Psoas muscle (tissue), 8 donors: ENCODE results near the gene MPRIP. TPM values are rescaled to one million over a fixed set of nuclear protein-coding genes. Genes with fewer than 3 reads are reported as not detected.

Source experiments
- ATAC-seq, 4 donors: fragments of 200-7000 bp; cut with Tn5 transposase; one replicate each; pipeline ENCODE4 v1.9.1; 2020; ENCODE audit warnings: moderate library complexity in 3 of 4, mild to moderate bottlenecking in 2 of 4
- DNase-seq, 2 donors: peaks; one replicate each; pipeline ENCODE4 v3.0.0-alpha.2; 2020
- H3K27ac ChIP-seq: fragments of 200-600 bp; one replicate; pipeline ENCODE4 v1.8.0; 2022
- H3K27me3 ChIP-seq, 3 donors: fragments of 200-600 bp in 1 of 3; one replicate each; pipeline versions ENCODE4 v1.6.1 to v1.8.0; 2013 to 2022; ENCODE audit warnings: low read length in 2 of 3, mild to moderate bottlenecking in 2 of 3, moderate library complexity in 1 of 3; ENCODE audit not compliant: insufficient read depth in 3 of 3
- H3K36me3 ChIP-seq, 2 donors: fragments of 200-600 bp in 1 of 2; one replicate each; pipeline versions ENCODE4 v1.6.1 to v1.8.0; 2013 to 2022; ENCODE audit warnings: low read depth in 1 of 2, mild to moderate bottlenecking in 1 of 2, moderate library complexity in 1 of 2; ENCODE audit not compliant: insufficient read depth in 1 of 2
- H3K4me1 ChIP-seq: fragments of 200-600 bp; one replicate; pipeline ENCODE4 v1.8.0; 2022
- H3K4me3 ChIP-seq: fragments of 200-600 bp; one replicate; pipeline ENCODE4 v1.8.0; 2022; ENCODE audit warnings: mild to moderate bottlenecking
- H3K9me3 ChIP-seq: fragments of 200-600 bp; one replicate; pipeline ENCODE4 v1.8.0; 2022
- CTCF ChIP-seq: fragments of 200-600 bp; IDR thresholded peaks from one replicate; pipeline ENCODE4 v1.8.0; 2022; ENCODE audit warnings: antibody characterized with exemption
- WGBS, 3 donors: extraction: QIAGEN DNeasy Blood & Tissue Kit; methylation state at CpG; one replicate each; pipeline versions ENCODE4 v1.1.6 to v1.1.7; 2013; 5-methylcytosine and 5-hydroxymethylcytosine counted together
- intact Hi-C, 2 donors: fragments of 100-400 bp; cut with DNase I; formaldehyde crosslinking; loops; one replicate each; pipeline versions ENCODE4 v1.11.0 to v1.14.2; 2022
- polyA plus RNA-seq, 3 donors: library from polyadenylated mRNA; stranded (reverse); fragments of 200-250 nt; gene quantifications; one replicate each; pipeline ENCODE4 v1.2.3, GENCODE V29; 2013
- total RNA-seq, 4 donors: library from RNA; stranded (reverse); fragmentation: NEBNext Ultra II Directional in 2 of 4; extraction: Animal tissue kit (Norgen Biotek cat#: 25700) in 2 of 4; gene quantifications; one replicate each; pipeline versions ENCODE4 v1.2.1 to v1.2.4, GENCODE V29; 2021 to 2023
- donor health status: healthy with polysubstance abuse.
- donor health status: DM: no; HTN: no; CAD: no; lungs with moderate emphysema.
- donor health status: Bipolar disorder and iron deficiency.
- donor health status: healthy.
- donor health status: DM: yes; HTN: yes; CAD: no.
- donor health status: DM: no; HTN: no; CAD: no.
- donor health status: DM: no; HTN: no; CAD: no.
- donor health status: DM: yes; HTN: yes; CAD: no.

Gene MPRIP
- total and polyA plus RNA-seq, 7 donors = 142 to 322 (median 244) TPM

- Histone ChIP-seq H3K27me3 (no peaks in the 10 kb centered on the region), H3K9me3 (no peaks in the 10 kb centered on the region), H3K36me3 (peaks cover 0 to 14% of the 10 kb centered on the region in 2 donors), H3K4me1 (peaks cover 25% of the 10 kb centered on the region), H3K4me3 (no peak overlapping the region), H3K27ac (no peak overlapping the region)
- ATAC-seq = no peak
- intact Hi-C loops = no loop called here
- no peak for DNase-seq
- WGBS, 3 donors = 81 to 91% (median 85%) methylated on average over 15 of the region's 15 CpGs
- no peak for TF ChIP-seq CTCF
Observed at GRCh38 chr17:17203173-17203730, 161.0 kb downstream of the MPRIP start.

GRCh38 chr17:17204041-17204591, 161.9 kb downstream of the MPRIP start:
- Histone ChIP-seq H3K4me3 (no peak overlapping the region), H3K36me3 (peaks cover 0 to 14% of the 10 kb centered on the region in 2 donors), H3K27me3 (no peaks in the 10 kb centered on the region), H3K9me3 (no peaks in the 10 kb centered on the region), H3K27ac (peak overlapping the region; percentile 13), H3K4me1 (peaks cover 25% of the 10 kb centered on the region)
- WGBS, 3 donors = 25 to 52% (median 27%) methylated on average over 15 of the region's 15 CpGs
- DNase-seq = peak in 1 of 2 donors; percentile 82
- no peak for TF ChIP-seq CTCF
- intact Hi-C loops = no loop called here
- ATAC-seq = peak in 2 of 4 donors; percentile 10 to 29

- intact Hi-C loops = no loop called here
- ATAC-seq (no peak), DNase-seq (no peak)
- Histone ChIP-seq H3K27me3 (no peaks in the 10 kb centered on the region), H3K4me3 (peak overlapping the region; percentile 72), H3K27ac (peak overlapping the region; percentile 91), H3K4me1 (peaks cover 25% of the 10 kb centered on the region), H3K36me3 (peaks cover 0 to 14% of the 10 kb centered on the region in 2 donors), H3K9me3 (no peaks in the 10 kb centered on the region)
- WGBS, 3 donors = 50 to 76% (median 54%) methylated on average over 14 of the region's 14 CpGs
- no peak for TF ChIP-seq CTCF
Observed at GRCh38 chr17:17204635-17205231, 162.5 kb downstream of the MPRIP start.

- H3K4me3 ChIP-seq = peak overlapping the region; percentile 72
- intact Hi-C loops = no loop called here
- peaks cover 25% of the 10 kb centered on the region for H3K4me1 ChIP-seq
- 4 to 6% (median 5%) methylated on average over 65 to 70 of the region's 70 CpGs for WGBS, 3 donors
- TF ChIP-seq CTCF = no peak
- no peaks in the 10 kb centered on the region for H3K27me3 ChIP-seq
- ATAC-seq = peak; percentile 33 to 68 (median 49)
- no peaks in the 10 kb centered on the region for H3K9me3 ChIP-seq
- H3K36me3 ChIP-seq = peaks cover 0 to 14% of the 10 kb centered on the region in 2 donors
- DNase-seq = peak; percentile 64 to 80
- H3K27ac ChIP-seq = peak overlapping the region; percentile 91
Observed at GRCh38 chr17:17205368-17206123, 163.3 kb downstream of the MPRIP start.
